ENCODE data around the gene ERBB4.

- TF ChIP-seq CTCF (IDR thresholded peaks at IDR 0.05) (no peak), POLR2A (IDR thresholded peaks at IDR 0.05) (no peak)
These were observed 1177.2 kb downstream of the ERBB4 start for GRCh38 chr2:211361383-211361782.

Data from uterus (tissue), 2 donors.